ENCODE data around the gene TAS2R50. TPM values are rescaled to one million over a fixed set of nuclear protein-coding genes. Genes with fewer than 3 reads are reported as not detected.

The TAS2R50 gene
- total and polyA plus RNA-seq, 9 donors: 0.16 to 1.6 TPM; not detected in 7

Other genes with a start within 250 kb of the TAS2R50 start
- gene TAS2R7, start 184.3 kb downstream of the TAS2R50 start, total RNA-seq: not detected
- not detected for gene TAS2R7, start 184.3 kb downstream of the TAS2R50 start, polyA plus RNA-seq (ENCODE audit: insufficient read depth in 1 of 8, insufficient read length in 8 of 8, low replicate concordance in 1 of 8)
- gene TAS2R8, start 179.6 kb downstream of the TAS2R50 start, total RNA-seq: 0.04 TPM
- not detected for gene TAS2R8, start 179.6 kb downstream of the TAS2R50 start, polyA plus RNA-seq (ENCODE audit: insufficient read depth in 1 of 8, insufficient read length in 8 of 8, low replicate concordance in 1 of 8)
- not detected for gene TAS2R9, start 176.7 kb downstream of the TAS2R50 start, total RNA-seq
- gene TAS2R9, start 176.7 kb downstream of the TAS2R50 start, polyA plus RNA-seq (ENCODE audit: insufficient read depth in 1 of 8, insufficient read length in 8 of 8, low replicate concordance in 1 of 8): not detected
- 0.71 TPM for gene TAS2R10, start 160.6 kb downstream of the TAS2R50 start, total RNA-seq
- 1 to 10 TPM in 2 of 8 donors, under 1 TPM in 6; 0.27 to 1.1 (median 0.78) TPM for gene TAS2R10, start 160.6 kb downstream of the TAS2R50 start, polyA plus RNA-seq (ENCODE audit: insufficient read depth in 1 of 8, insufficient read length in 8 of 8, low replicate concordance in 1 of 8)
- 4.8 TPM for gene PRR4, start 137.4 kb downstream of the TAS2R50 start, total RNA-seq
- gene PRR4, start 137.4 kb downstream of the TAS2R50 start, polyA plus RNA-seq (ENCODE audit: insufficient read depth in 1 of 8, insufficient read length in 8 of 8, low replicate concordance in 1 of 8): 1 to 10 TPM; 2.3 to 6.3 (median 3.3) TPM
- 24.7 TPM for gene PRH1, start 102.7 kb downstream of the TAS2R50 start, total RNA-seq
- 10 to 100 TPM in 1 of 8 donors, 1 to 10 TPM in 7; 5.5 to 10.6 (median 8.0) TPM for gene PRH1, start 102.7 kb downstream of the TAS2R50 start, polyA plus RNA-seq (ENCODE audit: insufficient read depth in 1 of 8, insufficient read length in 8 of 8, low replicate concordance in 1 of 8)
- gene TAS2R13, start 77.3 kb downstream of the TAS2R50 start, total RNA-seq: 1.5 TPM
- gene TAS2R13, start 77.3 kb downstream of the TAS2R50 start, polyA plus RNA-seq (ENCODE audit: insufficient read depth in 1 of 8, insufficient read length in 8 of 8, low replicate concordance in 1 of 8): under 1 TPM in 3 of 8 donors, not detected in 5; 0.10 to 0.16 (median 0.15) TPM
- not detected for gene PRH2, start 57.7 kb downstream of the TAS2R50 start, total RNA-seq
- gene PRH2, start 57.7 kb downstream of the TAS2R50 start, polyA plus RNA-seq (ENCODE audit: insufficient read depth in 1 of 8, insufficient read length in 8 of 8, low replicate concordance in 1 of 8): under 1 TPM in 3 of 8 donors, not detected in 5; 0.27 to 0.49 (median 0.35) TPM
- 2.5 TPM for gene TAS2R14, start 47.6 kb downstream of the TAS2R50 start, total RNA-seq
- 1 to 10 TPM; 1.7 to 6.4 (median 2.6) TPM for gene TAS2R14, start 47.6 kb downstream of the TAS2R50 start, polyA plus RNA-seq (ENCODE audit: insufficient read depth in 1 of 8, insufficient read length in 8 of 8, low replicate concordance in 1 of 8)
- gene TAS2R20, start 11.4 kb upstream of the TAS2R50 start, total RNA-seq: 2.5 TPM
- gene TAS2R20, start 11.4 kb upstream of the TAS2R50 start, polyA plus RNA-seq (ENCODE audit: insufficient read depth in 1 of 8, insufficient read length in 8 of 8, low replicate concordance in 1 of 8): 1 to 10 TPM in 3 of 8 donors, under 1 TPM in 5; 0.51 to 2.5 (median 0.91) TPM
- 3.6 TPM for gene TAS2R19, start 35.7 kb upstream of the TAS2R50 start, total RNA-seq
- gene TAS2R19, start 35.7 kb upstream of the TAS2R50 start, polyA plus RNA-seq (ENCODE audit: insufficient read depth in 1 of 8, insufficient read length in 8 of 8, low replicate concordance in 1 of 8): 1 to 10 TPM in 6 of 8 donors, under 1 TPM in 2; 0.58 to 1.9 (median 1.2) TPM
- gene TAS2R31, start 44.5 kb upstream of the TAS2R50 start, total RNA-seq: 5.5 TPM
- 1 to 10 TPM in 2 of 8 donors, under 1 TPM in 6; 0.53 to 1.8 (median 0.65) TPM for gene TAS2R31, start 44.5 kb upstream of the TAS2R50 start, polyA plus RNA-seq (ENCODE audit: insufficient read depth in 1 of 8, insufficient read length in 8 of 8, low replicate concordance in 1 of 8)
- 1.6 TPM for gene TAS2R46, start 75.4 kb upstream of the TAS2R50 start, total RNA-seq
- gene TAS2R46, start 75.4 kb upstream of the TAS2R50 start, polyA plus RNA-seq (ENCODE audit: insufficient read depth in 1 of 8, insufficient read length in 8 of 8, low replicate concordance in 1 of 8): under 1 TPM in 2 of 8 donors, not detected in 6; 0.14 to 0.27 TPM
- 2.2 TPM for gene TAS2R43, start 105.4 kb upstream of the TAS2R50 start, total RNA-seq
- gene TAS2R43, start 105.4 kb upstream of the TAS2R50 start, polyA plus RNA-seq (ENCODE audit: insufficient read depth in 1 of 8, insufficient read length in 8 of 8, low replicate concordance in 1 of 8): under 1 TPM in 6 of 8 donors, not detected in 2; 0.16 to 0.64 (median 0.32) TPM
- gene TAS2R30, start 147.7 kb upstream of the TAS2R50 start, total RNA-seq: 4.3 TPM
- under 1 TPM in 4 of 8 donors, not detected in 4; 0.10 to 0.29 (median 0.18) TPM for gene TAS2R30, start 147.7 kb upstream of the TAS2R50 start, polyA plus RNA-seq (ENCODE audit: insufficient read depth in 1 of 8, insufficient read length in 8 of 8, low replicate concordance in 1 of 8)
- 8.3 TPM for gene SMIM10L1, start 184.3 kb upstream of the TAS2R50 start, total RNA-seq
- gene SMIM10L1, start 184.3 kb upstream of the TAS2R50 start, polyA plus RNA-seq (ENCODE audit: insufficient read depth in 1 of 8, insufficient read length in 8 of 8, low replicate concordance in 1 of 8): 10 to 100 TPM; 11.0 to 14.3 (median 13.8) TPM
- gene TAS2R42, start 200.0 kb upstream of the TAS2R50 start, total RNA-seq: not detected
- gene TAS2R42, start 200.0 kb upstream of the TAS2R50 start, polyA plus RNA-seq (ENCODE audit: insufficient read depth in 1 of 8, insufficient read length in 8 of 8, low replicate concordance in 1 of 8): not detected